GM10266 (cell line): ENCODE data around the gene KIAA1755.

Source experiments
- DNase-seq: peaks from one replicate; pipeline ENCODE4 v3.0.0; 2012; ENCODE audit errors: extremely low spot score
- CTCF ChIP-seq: IDR thresholded peaks from 2 replicates; pipeline ENCODE4 v1.5.1; 2012; ENCODE audit warnings: mild to moderate bottlenecking, low read depth; ENCODE audit not compliant: control insufficient read depth, insufficient read depth; ENCODE audit errors: missing control alignments

KIAA1755 gene

GRCh38 chr20:38193586-38194105 is 66.9 kb downstream of the KIAA1755 start:
- no peak for DNase-seq
- no peak for TF ChIP-seq CTCF

GRCh38 chr20:38192323-38192885 is 68.1 kb downstream of the KIAA1755 start:
- no peak for TF ChIP-seq CTCF

GRCh38 chr20:38191654-38192053 is 68.9 kb downstream of the KIAA1755 start:
- TF ChIP-seq CTCF, result no peak
- no peak for DNase-seq

More at GRCh38 chr20:38192323-38192885, 68.1 kb downstream of the KIAA1755 start:
- no peak for DNase-seq

GRCh38 chr20:38190936-38191371 is 69.6 kb downstream of the KIAA1755 start:
- no peak for TF ChIP-seq CTCF
- DNase-seq, result no peak

- DNase-seq, result no peak
- no peak for TF ChIP-seq CTCF
Observed at GRCh38 chr20:38190166-38190565, 70.4 kb downstream of the KIAA1755 start.

GRCh38 chr20:38187517-38187916 is 73.0 kb downstream of the KIAA1755 start:
- DNase-seq, result no peak

GRCh38 chr20:38186788-38187221 is 73.7 kb downstream of the KIAA1755 start:
- no peak for DNase-seq
- TF ChIP-seq CTCF, result no peak

More at GRCh38 chr20:38187517-38187916, 73.0 kb downstream of the KIAA1755 start:
- no peak for TF ChIP-seq CTCF
